GM19238 (cell line): ENCODE results near the gene KCNA10.

Experiments used
- DNase-seq: peaks from one replicate; pipeline ENCODE4 v3.0.0; 2011; ENCODE audit warnings: low spot score; ENCODE audit not compliant: insufficient read length

Gene KCNA10

DNA sequence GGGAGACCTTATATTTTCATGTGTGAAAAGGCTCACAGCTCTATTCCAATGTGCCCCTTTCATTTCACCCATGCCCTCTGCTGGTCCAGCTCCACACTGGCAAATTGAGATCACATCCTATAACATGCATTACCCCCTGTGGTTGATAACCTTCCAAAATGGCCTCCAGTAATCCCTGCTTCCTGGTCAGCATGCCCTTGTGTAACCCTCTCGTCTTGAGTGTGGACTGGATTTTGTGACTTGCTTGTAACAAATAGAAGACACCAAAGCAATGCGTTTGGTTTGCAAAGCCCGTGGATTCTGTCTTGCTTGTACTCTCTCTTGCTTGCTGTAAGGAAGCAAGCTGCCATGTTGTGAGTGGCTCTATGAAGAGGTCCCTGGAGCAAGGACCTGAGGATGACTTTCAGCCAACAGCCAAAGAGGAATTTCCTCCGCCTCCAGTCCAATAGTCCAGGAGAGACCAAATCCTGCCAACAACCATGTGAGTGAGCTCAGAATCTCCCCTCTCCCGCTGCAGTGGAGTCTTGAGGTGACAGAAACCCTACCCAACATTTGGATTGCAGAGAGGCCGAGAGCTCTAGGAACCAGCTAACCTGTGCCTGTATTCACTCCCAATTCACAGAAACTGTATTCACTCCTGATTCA, 17.4 kb downstream of the KCNA10 start:
- DNase-seq: no peak

DNA sequence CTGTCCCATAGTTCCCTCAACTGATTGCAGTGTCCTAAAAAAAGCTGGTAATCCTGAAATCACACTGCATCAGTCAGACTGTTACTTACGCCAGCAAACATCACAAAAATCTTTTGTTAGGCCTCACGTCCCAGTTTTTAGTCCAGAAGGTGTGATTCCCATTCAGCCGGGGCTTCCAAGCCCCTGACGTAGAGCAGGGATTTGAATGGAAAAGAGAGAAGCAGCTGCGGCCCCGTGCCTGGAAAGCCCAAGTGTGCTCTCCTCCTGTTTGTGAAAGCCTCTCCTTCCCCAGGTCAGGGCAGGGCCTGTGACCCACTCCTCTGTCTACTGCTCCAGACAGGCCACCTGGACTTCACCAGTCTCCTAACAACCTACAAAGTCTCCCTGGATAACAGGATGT, 20.7 kb downstream of the KCNA10 start:
- no peak for DNase-seq

DNA sequence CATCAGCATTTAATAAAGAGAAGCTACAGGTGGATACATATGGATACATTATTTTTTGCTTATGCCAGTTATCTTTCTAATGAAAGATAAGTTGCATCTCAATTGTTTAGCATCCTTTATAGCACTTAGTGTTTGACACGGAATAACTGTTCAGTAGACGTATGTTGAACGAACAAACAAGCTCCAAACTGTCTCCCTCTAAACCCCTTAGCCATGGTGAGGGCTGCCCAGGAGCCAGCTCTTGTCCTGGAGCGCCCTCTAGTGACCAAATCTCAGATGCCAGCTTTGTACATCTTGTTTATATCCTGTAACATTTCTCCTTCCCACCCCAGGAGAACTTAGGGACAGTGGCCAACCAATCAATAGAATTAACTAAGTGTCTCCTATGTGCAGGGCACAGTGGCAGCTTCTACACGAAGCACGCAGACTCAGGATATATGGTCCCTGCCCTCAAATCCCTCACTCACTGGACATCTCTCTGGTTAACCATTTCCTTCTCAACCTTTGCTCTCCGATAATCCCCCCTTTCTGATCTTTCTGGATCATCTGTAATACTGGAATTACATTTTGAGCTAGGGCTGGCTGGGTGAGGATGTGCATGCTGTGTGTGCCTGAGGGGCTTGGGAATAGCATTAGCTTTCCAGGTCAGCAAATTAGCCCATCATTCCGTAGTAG, 22.9 kb downstream of the KCNA10 start:
- peak; percentile 80 for DNase-seq

DNA sequence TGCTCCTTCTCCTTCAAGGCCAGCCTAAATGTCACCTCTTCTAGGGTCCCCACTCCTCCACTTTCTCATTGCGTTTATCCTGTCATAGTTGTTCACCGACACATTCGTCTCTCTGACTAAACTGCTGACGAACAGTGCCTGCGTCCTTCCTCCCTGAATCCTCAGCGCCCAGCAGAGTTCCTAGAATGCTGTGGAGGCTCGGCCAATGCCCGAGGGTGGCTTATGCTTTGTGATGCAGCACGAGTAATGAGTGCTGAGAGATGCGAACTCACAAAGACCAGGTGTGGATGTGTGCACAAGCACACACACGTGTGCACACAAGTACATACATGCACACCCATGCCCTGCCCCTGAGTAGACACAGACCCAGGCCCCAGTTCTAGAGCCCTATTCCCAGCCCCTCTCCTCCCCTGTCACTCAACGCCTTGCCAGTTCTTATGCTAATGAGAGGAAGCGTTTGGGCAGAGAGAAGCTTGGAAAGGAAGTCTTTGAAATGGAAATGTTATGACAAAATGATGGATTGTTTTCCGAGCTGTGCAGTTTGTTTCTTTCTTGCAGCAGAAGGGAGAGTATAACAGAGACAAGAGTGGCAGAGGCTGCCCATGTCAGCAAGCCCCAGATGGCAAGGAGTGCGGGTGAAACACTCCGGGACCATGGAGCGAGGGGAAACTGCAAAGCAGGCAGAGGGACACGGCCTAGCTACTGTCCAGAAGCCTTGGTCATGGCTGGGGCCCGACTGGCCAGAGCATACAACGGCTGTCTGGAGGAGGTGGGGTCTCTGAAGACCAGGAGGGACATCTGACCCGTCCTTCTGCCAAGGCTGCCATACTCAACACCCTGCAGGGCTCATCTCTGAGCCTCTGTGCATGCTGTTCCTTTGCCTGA, 24.2 kb downstream of the KCNA10 start:
- DNase-seq: no peak

DNA sequence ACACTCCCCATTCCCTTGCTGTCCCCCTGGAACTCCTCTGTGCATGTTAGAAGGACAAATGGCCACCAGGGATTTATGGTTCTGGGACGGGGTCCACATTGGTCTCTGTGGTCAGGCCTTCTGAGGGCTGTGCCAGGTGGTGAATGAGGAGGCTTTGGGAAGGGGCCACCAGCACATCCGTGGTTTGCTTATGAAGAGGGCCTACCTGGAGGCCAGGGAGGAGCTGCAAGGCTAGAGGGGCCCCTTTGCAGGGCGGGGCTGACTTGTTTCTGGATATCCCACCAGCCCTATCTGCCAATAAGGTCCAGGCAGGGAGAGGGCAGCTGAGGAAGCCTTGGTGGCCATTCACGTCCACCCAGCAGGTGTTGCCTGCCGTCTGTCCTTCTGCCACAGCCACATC, 24.9 kb downstream of the KCNA10 start:
- DNase-seq: no peak

DNA sequence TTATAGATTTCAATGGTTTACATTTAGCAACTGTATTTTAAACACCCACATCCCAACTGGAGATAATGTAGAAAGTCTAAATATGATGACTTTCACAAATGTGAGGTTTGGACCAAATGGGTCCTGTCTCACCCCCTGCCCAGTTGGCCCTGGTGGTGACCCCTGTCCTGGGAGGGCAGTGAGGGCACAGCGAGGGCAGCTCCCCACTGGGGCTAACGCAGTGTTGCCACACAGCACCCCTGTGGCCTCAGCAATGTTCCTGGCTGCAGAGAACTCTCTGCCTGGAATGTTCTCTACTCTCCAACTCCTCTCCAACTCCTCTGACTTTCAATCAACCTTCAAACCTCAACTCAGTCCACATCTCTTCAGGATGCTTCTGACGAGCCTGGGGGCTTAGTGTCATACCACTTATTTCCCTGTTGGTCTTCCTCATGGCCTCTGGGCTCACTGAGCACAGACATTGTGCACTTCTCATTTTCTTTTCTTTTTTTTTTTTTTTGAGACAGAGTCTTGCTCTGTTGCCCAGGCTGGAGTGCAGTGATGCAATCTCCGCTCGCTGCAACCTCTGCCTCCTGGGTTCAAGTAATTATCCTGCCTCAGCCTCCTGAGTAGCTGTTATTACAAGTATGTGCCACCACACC, 25.8 kb downstream of the KCNA10 start:
- no peak for DNase-seq

DNA sequence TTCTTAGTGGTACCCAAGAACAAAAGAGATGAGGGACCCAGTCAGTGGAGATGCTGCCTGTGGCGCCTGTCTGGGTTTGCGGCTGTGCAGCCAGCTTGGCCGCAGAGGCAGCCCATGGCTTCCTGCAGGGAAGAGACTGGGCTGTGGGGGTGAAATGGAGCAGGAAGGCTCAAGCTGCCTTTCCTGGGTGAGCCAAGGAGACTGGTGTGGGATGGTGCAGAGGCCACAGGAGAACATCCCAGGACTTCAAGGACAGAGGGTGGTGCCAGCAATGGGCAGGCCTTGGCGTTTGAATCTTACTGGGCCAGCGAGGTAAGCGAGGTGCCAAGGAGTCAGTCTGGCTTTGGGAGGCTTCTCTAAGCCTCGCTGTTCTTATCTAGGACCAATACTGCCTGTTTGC, 26.4 kb downstream of the KCNA10 start:
- no peak for DNase-seq

DNA sequence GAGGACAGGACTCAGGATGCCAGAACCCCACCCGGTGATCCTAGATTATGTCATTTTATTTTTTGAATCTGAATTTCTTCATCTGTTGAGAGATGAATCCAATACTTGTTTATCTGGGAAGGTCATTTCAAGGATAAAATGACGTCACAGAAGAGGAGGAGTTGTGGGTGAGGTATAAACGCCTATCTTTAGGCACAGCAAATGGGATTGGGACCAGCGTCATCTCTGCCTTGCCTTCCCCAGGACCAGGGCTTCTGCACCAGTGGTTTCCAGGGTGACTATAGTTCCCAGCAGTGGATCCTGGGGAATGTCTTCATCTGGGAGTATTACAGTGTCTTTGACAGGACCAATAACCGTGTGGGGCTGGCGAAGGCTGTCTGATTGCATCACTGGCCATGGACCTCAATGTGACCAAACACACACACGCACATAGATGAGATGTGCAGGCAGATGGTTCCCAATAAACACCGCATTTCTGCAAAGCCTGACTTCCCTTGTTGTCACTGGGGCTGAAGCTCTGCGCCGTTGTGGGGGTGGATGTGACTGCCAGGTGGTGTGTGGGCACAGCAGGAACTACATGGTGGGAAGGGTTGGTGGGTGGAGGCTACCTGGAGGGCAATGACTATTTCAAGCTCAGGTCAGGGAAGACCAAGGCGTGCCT, 28.1 kb downstream of the KCNA10 start:
- no peak for DNase-seq

DNA sequence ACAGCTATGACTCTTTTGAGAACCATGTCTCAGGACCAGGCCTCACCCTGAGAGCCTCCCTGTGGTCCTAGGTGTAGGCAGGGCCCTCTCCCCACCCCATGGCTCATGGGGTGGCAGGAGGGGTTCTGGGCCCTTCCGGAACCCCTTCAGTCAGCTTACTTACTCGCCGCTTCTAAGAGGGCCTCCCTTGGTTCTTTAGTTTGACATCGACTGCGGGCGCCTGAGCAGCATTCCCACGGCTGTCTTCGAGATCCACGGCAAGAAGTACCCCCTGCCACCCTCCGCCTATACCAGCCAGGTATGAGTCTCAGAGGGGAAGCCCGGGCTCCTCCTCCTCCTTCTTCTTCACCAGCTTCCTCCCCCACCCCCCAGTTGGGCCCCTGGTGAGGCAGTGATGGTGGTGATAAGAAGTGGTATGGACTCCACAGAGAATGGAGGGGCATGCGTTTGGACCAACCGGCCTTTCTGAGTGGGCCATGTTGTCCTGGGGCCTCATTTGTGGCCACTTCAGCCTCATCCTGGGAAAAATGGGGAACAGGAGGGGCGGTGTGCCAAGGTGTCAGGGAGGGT, 28.9 kb downstream of the KCNA10 start:
- no peak for DNase-seq

DNA sequence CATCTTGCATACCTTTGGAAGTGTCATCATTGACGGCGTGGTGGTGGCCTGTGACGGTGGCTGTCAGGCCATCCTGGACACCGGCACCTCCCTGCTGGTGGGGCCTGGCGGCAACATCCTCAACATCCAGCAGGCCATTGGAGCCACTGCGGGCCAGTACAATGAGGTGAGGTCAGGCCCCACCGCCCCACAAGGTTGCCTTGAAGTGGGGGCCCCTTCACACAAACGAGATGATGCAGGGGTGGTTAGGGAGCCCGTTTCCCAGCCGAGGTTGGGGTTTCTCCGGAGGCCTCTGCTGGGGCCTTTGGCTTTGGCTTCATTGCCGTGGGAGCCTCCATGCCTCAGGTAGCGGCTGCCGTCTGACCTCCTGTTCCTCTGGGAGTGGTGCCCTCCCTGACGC, 29.6 kb downstream of the KCNA10 start:
- DNase-seq: no peak

DNA sequence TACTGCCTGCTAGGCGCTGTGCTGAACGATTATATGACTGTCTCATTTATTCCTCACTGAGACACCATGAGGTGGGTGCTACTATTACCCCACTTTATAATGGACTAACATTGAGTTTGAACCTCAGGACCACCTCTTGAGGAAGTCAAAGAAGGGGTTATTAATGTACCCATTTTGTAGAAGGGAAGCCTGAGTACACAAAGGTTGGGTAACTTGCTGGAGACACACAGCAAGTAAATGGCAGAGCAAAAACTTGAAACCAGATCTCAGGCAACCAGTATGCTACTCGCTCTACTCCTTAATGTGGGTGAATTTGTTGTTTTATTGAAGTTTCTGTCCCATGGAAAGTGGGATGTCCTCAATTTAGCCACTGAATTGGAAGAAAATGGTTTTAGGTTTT, 30.1 kb downstream of the KCNA10 start:
- no peak for DNase-seq

DNA sequence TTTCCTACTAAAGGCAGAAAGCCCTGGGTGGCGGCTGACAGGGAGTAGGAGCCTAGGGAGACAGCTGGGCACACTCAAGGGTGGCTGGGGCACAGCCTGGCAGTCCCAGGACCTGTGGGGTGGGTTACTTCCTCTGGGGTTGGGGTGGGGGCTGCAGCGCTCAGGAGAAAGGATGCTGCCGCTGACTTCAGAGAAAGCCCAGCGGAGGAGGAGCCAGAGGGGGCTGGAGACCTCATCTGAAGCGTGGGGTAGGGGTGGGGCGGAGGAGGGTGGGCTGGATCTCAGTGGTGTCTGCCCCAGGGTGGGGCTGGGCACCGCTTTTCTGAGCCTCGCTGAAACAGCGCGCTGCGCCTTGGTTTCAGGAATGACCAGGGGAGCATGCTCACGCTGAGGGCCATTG, 30.8 kb downstream of the KCNA10 start:
- no peak for DNase-seq

DNA sequence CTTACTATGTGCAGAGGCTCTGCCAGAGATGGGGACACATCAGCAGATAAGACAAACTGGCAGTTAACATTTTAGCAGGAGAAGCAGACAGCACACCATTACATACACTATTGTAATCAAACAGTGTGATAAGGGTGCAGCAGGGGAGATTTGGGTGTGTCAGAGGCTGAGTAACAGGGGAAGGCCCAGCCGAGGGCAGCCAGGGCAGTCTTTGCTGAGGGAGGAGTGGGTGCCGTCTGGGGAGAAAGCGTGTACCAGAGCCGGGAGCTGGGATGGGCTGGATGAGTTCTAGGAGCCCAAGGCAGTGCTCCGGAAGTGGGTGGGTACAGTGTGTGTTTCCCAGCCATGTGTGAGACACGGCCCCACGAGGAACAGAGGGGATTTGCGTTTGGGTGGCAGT, 31.2 kb downstream of the KCNA10 start:
- no peak for DNase-seq

DNA sequence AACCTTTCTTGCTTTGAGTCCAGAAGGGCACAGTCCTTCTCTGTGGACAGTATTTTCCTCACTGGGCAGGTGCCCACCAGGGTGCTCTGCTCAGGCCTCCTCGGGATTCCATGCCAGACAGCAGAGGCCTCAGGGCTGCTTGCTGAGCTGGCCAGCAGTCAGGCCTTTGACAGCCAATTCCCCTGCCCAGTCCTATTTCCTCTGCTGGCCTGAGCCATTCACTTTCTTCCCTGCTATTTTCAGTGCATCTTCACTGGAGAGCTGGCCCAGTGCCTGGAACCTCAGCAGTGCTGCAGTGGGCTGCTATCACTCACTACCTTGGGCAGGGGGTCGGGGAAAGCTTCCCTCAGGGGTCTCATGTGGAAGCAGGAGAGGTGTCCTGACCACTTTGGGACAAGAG, 33.2 kb downstream of the KCNA10 start:
- no peak for DNase-seq

DNA sequence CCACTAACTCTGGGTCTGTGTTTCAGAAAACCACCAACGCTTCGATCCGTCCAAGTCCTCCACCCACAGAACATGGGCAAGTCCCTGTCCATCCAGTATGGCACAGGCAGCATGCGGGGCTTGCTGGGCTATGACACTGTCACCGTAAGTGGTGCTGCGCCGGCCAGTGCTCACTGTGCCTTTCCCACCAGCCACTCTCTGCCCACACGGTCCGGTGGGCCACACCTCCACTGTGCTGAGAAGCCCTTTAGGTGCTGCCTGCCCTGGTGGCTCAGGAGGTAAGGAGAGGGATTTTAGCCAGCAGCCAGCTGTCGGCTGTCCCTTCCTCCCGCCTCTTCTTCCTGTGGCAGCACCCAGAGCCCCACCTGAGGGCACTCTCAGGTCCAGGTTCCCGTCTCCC, 34.2 kb downstream of the KCNA10 start:
- DNase-seq: no peak

DNA sequence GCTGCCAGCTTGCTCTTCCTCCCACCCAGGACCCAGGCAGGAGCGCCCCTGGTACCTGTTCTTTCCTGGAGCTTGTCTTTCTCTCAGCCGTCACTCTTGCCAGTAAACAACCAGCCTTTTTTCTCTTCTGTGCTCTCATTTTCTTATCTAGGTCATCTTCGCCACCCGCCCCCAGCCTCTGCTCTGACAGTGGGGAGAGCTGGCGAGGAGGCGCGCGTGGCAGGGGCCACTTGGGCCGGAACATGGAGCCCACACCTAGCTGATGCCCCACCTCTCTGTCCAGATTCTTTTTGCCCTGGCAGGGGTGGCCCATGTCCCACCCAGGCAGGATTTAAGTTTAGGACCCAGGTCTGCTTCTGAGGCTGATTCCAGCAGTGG, 35.7 kb downstream of the KCNA10 start:
- no peak for DNase-seq

DNA sequence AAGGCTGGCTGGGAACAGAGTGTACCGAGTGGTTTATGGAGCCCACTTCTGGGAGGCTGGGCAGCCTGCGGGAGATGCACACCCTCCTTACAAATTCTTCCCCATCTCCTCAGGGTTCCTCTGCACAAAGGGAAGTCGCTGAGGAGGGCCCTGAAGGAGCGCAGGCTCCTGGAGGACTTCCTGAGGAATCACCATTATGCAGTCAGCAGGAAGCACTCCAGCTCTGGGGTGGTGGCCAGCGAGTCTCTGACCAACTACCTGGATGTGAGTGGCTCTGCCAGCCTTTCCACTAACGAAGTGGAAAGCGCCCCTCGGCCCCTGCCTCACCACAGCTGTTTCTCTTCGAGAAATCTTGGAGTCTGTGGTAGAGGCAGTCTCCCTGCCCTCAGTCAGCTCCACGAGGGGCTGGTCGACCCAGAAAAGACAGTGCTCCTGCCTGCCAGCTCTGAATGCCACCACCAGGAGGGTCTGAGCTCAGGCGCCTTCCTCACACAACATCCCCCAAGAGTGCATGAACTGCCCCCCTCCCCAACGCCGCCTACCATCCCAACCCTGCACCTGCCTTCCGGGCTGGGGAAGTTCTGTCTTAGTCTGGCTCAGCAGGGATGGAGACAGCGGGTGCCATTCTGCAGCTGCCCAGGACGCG, 36.2 kb downstream of the KCNA10 start:
- no peak for DNase-seq

DNA sequence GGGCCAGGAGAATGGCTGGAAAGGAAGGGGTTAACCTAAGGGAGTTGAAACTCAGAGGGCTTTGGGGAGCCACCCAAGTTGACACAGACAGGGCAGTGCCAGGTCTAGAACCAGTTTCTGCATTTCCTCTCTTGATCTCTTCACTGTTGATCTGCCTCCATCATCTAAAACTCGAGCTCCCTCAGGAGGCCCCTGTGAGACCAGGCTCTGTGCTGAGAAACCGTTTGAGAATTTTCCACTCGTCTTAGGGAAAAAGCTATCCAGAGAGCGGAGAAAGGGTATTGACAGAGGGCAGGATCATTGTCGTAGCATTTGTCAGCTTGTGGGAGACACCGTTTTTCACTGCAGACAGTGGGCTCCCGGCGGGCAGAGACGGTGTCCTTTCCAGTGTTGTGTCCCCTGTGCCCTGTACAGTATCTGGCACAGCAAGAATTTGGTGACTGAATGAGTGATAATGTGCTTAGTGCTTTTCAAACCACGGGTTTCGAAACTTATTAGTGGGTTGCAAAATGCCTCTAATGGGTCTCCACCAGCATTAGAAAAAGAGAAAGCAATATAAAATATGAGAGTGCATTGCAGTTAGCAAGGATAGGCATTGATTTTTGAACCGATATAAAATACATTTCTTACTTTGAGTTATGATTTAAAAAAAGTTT, 36.9 kb downstream of the KCNA10 start:
- no peak for DNase-seq

DNA sequence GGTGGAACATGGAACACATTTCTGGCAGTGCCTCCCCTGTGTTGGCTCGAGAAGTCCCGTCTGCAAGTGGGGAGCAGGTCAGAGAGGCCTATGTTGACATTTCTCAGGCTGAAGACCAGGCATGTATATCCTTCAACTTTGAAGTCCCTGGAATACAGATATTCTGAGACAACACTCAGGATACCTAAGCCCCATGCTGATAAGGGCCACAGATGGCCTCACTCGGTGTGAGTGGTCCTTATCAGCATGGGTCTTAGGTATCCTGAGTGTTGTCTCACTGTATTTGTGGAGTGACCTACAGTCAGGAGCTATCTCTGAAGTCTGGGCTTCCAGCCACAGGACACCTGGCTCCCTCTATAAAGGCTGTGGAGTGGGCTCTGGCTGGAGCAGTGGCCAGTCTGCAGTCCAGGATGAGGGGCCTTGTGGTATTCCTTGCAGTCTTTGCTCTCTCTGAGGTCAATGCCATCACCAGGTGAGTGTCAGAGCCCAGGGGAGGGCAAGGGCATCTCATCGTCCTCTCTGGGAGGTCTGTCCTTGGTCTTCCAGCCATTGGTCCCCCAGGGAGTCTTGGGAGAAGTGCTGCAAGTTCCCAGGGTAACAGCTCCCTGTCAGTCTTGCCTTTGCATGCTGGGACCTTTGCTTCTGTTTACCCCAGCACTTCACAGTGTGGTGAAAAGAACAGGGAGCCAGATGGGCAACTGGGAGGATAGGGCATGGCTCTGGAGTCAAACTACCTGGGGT, 38.4 kb downstream of the KCNA10 start:
- no peak for DNase-seq
